Measurements from ENCODE around the gene IRAK4.

GRCh38 chr12:43766291-43766690 is 7.5 kb downstream of the IRAK4 start:
- TF ChIP-seq, protein P1, sequence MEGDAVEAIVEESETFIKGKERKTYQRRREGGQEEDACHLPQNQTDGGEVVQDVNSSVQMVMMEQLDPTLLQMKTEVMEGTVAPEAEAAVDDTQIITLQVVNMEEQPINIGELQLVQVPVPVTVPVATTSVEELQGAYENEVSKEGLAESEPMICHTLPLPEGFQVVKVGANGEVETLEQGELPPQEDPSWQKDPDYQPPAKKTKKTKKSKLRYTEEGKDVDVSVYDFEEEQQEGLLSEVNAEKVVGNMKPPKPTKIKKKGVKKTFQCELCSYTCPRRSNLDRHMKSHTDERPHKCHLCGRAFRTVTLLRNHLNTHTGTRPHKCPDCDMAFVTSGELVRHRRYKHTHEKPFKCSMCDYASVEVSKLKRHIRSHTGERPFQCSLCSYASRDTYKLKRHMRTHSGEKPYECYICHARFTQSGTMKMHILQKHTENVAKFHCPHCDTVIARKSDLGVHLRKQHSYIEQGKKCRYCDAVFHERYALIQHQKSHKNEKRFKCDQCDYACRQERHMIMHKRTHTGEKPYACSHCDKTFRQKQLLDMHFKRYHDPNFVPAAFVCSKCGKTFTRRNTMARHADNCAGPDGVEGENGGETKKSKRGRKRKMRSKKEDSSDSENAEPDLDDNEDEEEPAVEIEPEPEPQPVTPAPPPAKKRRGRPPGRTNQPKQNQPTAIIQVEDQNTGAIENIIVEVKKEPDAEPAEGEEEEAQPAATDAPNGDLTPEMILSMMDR (optimal IDR thresholded peaks at IDR 0.05 in 1 of 3, IDR thresholded peaks at IDR 0.05 in 1 of 3, conservative IDR thresholded peaks at IDR 0.05 in 1 of 3; ENCODE audit: extremely low read depth in 1 of 3, insufficient read depth in 2 of 3, low read length in 3 of 3), result no peak
- no peak for TF ChIP-seq EZH2 (IDR thresholded peaks at IDR 0.05; ENCODE audit: low read length)
